BJ (cell line): ENCODE measurements around the gene GANC. TPM values are rescaled to one million over a fixed set of nuclear protein-coding genes. Genes with fewer than 3 reads are reported as not detected.

ENCODE experiments used
- CTCF ChIA-PET: fragments of 350-600 bp; formaldehyde crosslinking; extraction: SDS; loops from one replicate; lab custom pipeline; 2021; ENCODE audit warnings: antibody characterized with exemption, inconsistent platforms; lab: Yijun Ruan, JAX
- POLR2A ChIA-PET: fragments of 300-600 bp; sonication (Branson Sonifier 250); formaldehyde crosslinking; extraction: SDS; loops from one replicate; lab custom pipeline; 2021; ENCODE audit warnings: antibody characterized with exemption; lab: Charles Lee
- DNase-seq: peaks from one replicate; pipeline ENCODE4 v3.0.0-alpha.2; 2011; ENCODE audit warnings: low read depth
- H3K27me3 ChIP-seq: 2 replicates; pipeline ENCODE4 v1.6.0; 2011; ENCODE audit warnings: low read length; ENCODE audit not compliant: control insufficient read depth, insufficient read depth
- H3K36me3 ChIP-seq: 2 replicates; pipeline ENCODE4 v1.5.1; 2011; ENCODE audit warnings: low read length; ENCODE audit not compliant: control insufficient read depth, insufficient read depth
- H3K4me3 ChIP-seq: 2 replicates; pipeline ENCODE4 v1.5.1; 2011; ENCODE audit warnings: low read depth, mild to moderate bottlenecking, control low read depth, low read length
- CTCF ChIP-seq: IDR thresholded peaks from 2 replicates; pipeline ENCODE4 v1.5.1; 2011; ENCODE audit warnings: low read depth, mild to moderate bottlenecking, control low read depth, inconsistent platforms, low read length, moderate library complexity; ENCODE audit not compliant: insufficient read depth
- polyA plus RNA-seq: library from polyadenylated mRNA; depleted of rRNA; stranded (reverse); fragments of >200 nt; gene quantifications from 2 replicates; pipeline ENCODE4 v1.2.3, GENCODE V29; 2011

GANC gene
- polyA plus RNA-seq, 1 experiment, result 12.9 TPM

GRCh38 chr15:42349186-42349585, 76.2 kb downstream of the GANC start:
- Histone ChIP-seq H3K36me3 (peaks cover 2% of the 10 kb centered on the region; the same call in 1 of the 2 replicates), H3K4me3 (no peak overlapping the region), H3K27me3 (no peaks in the 10 kb centered on the region)
- ChIA-PET POLR2A (no interaction called here), CTCF (no interaction called here)
- no peak for TF ChIP-seq CTCF
- no peak for DNase-seq

- POLR2A ChIA-PET, result no interaction called here
- Histone ChIP-seq H3K4me3 (no peak overlapping the region), H3K36me3 (peaks cover 2% of the 10 kb centered on the region; the same call in 1 of the 2 replicates), H3K27me3 (no peaks in the 10 kb centered on the region)
- no peak for TF ChIP-seq CTCF
- CTCF ChIA-PET, result no interaction called here
- DNase-seq, result no peak
Observed at GRCh38 chr15:42352401-42352800, 79.4 kb downstream of the GANC start.

- Histone ChIP-seq H3K36me3 (peaks cover 2% of the 10 kb centered on the region; the same call in 1 of the 2 replicates), H3K27me3 (no peaks in the 10 kb centered on the region), H3K4me3 (no peak overlapping the region)
- DNase-seq, result no peak
- ChIA-PET CTCF (no interaction called here), POLR2A (no interaction called here)
- no peak for TF ChIP-seq CTCF
Observed at GRCh38 chr15:42353061-42353460, 80.1 kb downstream of the GANC start.

- DNase-seq, result no peak
- H3K36me3 ChIP-seq, result peaks cover 2% of the 10 kb centered on the region; the same call in 1 of the 2 replicates
- H3K4me3 ChIP-seq, result no peak overlapping the region
- ChIA-PET POLR2A (no interaction called here), CTCF (no interaction called here)
- no peaks in the 10 kb centered on the region for H3K27me3 ChIP-seq
- no peak for TF ChIP-seq CTCF
Observed at GRCh38 chr15:42354824-42355223, 81.8 kb downstream of the GANC start.

GRCh38 chr15:42355291-42355690, 82.3 kb downstream of the GANC start:
- no peak overlapping the region for H3K4me3 ChIP-seq
- ChIA-PET CTCF (no interaction called here), POLR2A (no interaction called here)
- DNase-seq, result no peak
- TF ChIP-seq CTCF, result no peak
- peaks cover 2% of the 10 kb centered on the region; the same call in 1 of the 2 replicates for H3K36me3 ChIP-seq
- no peaks in the 10 kb centered on the region for H3K27me3 ChIP-seq
